Adrenal gland (tissue), 12 donors: ENCODE results near the gene CCAR1. TPM values are rescaled to one million over a fixed set of nuclear protein-coding genes. Genes with fewer than 3 reads are reported as not detected.
"Not testable (repeated sequence)": the region's sequence is repeated elsewhere in the genome, so short reads cannot be mapped to it uniquely, and the experiment has no call there.

Source experiments
- DNase-seq, 7 donors: peaks; one replicate each; pipeline ENCODE4 v3.0.0-alpha.2; 2019 to 2020
- H3K27ac ChIP-seq, 5 donors: fragments of 200-600 bp; sonication (generic) in 4 of 5; 1 replicate in 3 of 5; 2 replicates in 2 of 5; pipeline versions ENCODE4 v1.5.1 to v1.8.0; 2016 to 2020; ENCODE audit warnings: mild to moderate bottlenecking in 1 of 5
- H3K27me3 ChIP-seq: fragments of 200-600 bp; 2 replicates; pipeline ENCODE4 v1.8.0; 2021
- H3K36me3 ChIP-seq, 2 donors: fragments of 200-600 bp; replicated peaks in 1 of 2; 1 replicate in 1 of 2; 2 replicates in 1 of 2; pipeline versions ENCODE4 v1.5.1 to v1.8.0; 2018 to 2022
- H3K4me1 ChIP-seq, 2 donors: fragments of 200-600 bp; replicated peaks in 1 of 2; 1 replicate in 1 of 2; 2 replicates in 1 of 2; pipeline versions ENCODE4 v1.5.1 to v1.8.0; 2018 to 2021
- H3K4me3 ChIP-seq, 4 donors: fragments of 200-600 bp; sonication (generic) in 3 of 4; one replicate each; pipeline ENCODE4 v1.5.1; 2016 to 2018
- H3K9me3 ChIP-seq, 3 donors: fragments of 200-600 bp; sonication (generic) in 1 of 3; replicated peaks in 1 of 3; 1 replicate in 2 of 3; 2 replicates in 1 of 3; pipeline versions ENCODE4 v1.5.1 to v1.8.0; 2016 to 2021
- POLR2A ChIP-seq, 2 donors: fragments of 450-650 bp; IDR thresholded peaks; one replicate each; pipeline ENCODE4 v1.6.1; 2017; ENCODE audit warnings: antibody characterized with exemption in 2 of 2, mild to moderate bottlenecking in 2 of 2, moderate library complexity in 1 of 2
- WGBS, 4 donors: extraction: QIAGEN DNeasy Blood & Tissue Kit in 2 of 4; methylation state at CpG; one replicate each; pipeline versions ENCODE4 v1.1.5 to v1.1.7; 2013 to 2017; 5-methylcytosine and 5-hydroxymethylcytosine counted together
- intact Hi-C, 2 donors: fragments of 100-400 bp; cut with DNase I; formaldehyde crosslinking; loops; one replicate each; pipeline versions ENCODE4 v1.14.1 to v1.15.0; 2022 to 2023
- polyA plus RNA-seq, 3 donors: library from polyadenylated mRNA; stranded (reverse); fragments of 200-250 nt in 2 of 3; fragments of 350-450 nt in 1 of 3; fragmentation: Illumina TruSeq in 1 of 3; extraction: RNeasy Lipid Tissue Mini Kit (QIAGEN cat#74804) in 1 of 3; gene quantifications; one replicate each; pipeline ENCODE4 v1.2.3, GENCODE V29; 2013 to 2014
- total RNA-seq, 9 donors: library from RNA; depleted of rRNA in 4 of 9; stranded (reverse); fragments of >200 nt in 4 of 9; fragments of 120-200 nt in 1 of 9; fragmentation: NEBNext Ultra II Directional in 1 of 9; extraction: Animal tissue kit (Norgen Biotek cat#: 25700) in 1 of 9; gene quantifications; one replicate each; pipeline versions ENCODE4 v1.1.0 to v1.2.4, GENCODE V29; 2013 to 2023
- TF ChIP-seq, protein P1 (sequence below), 6 experiments: fragments of 450-650 bp in 4 of 6; fragments of 200-600 bp in 2 of 6; sonication (generic) in 1 of 6; IDR thresholded peaks; 1 replicate in 5 of 6; 2 replicates in 1 of 6; pipeline versions ENCODE4 v1.5.1 to v1.8.0; 2016 to 2021; ENCODE audit warnings: antibody characterized with exemption in 6 of 6, mild to moderate bottlenecking in 2 of 6, moderate library complexity in 1 of 6
- donor health status: healthy with polysubstance abuse.
- donor health status: Bipolar disorder and iron deficiency.
- donor health status: DM: yes; HTN: yes; CAD: no.
- donor health status: DM: no; HTN: no; CAD: no.
- donor health status: DM: no; HTN: no; CAD: no.
- donor health status: DM: yes; HTN: yes; CAD: no.

Gene CCAR1
- total and polyA plus RNA-seq, 12 donors = 26.0 to 102 (median 60.6) TPM

DNA sequence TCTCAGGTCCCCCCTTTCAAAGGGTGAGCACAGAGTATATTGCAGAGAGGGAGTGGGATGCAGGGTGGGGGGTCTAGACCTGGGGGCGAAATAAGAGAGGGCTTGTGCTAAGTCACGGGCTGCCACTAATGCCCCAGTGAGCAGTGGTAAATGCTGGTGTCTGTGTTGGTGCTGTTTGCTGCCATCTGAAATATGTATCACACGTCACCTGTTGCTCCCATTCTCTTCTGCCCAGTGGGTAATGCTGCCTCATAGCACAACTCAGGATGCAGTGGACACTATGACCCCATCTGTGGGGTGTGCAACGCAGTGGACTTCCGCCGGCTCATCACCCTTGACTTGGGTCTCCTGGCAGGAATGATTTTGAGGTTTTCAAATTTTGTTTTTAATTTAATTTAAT is 108.9 kb downstream of the CCAR1 start:
- H3K9me3 ChIP-seq = no peaks in the 10 kb centered on the region
- H3K36me3 ChIP-seq = no peaks in the 10 kb centered on the region
- no peaks in the 10 kb centered on the region for H3K27me3 ChIP-seq
- no peak overlapping the region for H3K4me3 ChIP-seq
- no peak overlapping the region for H3K27ac ChIP-seq
- TF ChIP-seq, protein P1, sequence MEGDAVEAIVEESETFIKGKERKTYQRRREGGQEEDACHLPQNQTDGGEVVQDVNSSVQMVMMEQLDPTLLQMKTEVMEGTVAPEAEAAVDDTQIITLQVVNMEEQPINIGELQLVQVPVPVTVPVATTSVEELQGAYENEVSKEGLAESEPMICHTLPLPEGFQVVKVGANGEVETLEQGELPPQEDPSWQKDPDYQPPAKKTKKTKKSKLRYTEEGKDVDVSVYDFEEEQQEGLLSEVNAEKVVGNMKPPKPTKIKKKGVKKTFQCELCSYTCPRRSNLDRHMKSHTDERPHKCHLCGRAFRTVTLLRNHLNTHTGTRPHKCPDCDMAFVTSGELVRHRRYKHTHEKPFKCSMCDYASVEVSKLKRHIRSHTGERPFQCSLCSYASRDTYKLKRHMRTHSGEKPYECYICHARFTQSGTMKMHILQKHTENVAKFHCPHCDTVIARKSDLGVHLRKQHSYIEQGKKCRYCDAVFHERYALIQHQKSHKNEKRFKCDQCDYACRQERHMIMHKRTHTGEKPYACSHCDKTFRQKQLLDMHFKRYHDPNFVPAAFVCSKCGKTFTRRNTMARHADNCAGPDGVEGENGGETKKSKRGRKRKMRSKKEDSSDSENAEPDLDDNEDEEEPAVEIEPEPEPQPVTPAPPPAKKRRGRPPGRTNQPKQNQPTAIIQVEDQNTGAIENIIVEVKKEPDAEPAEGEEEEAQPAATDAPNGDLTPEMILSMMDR (IDR thresholded peaks at IDR 0.05) = no peak
- TF ChIP-seq POLR2A (IDR thresholded peaks at IDR 0.05) = no peak
- H3K4me1 ChIP-seq = peaks cover 0 to 6% of the 10 kb centered on the region in 2 donors
- 90 to 94% (median 94%) methylated on average over 6 of the region's 6 CpGs for WGBS, 4 donors
- no peak for DNase-seq
- intact Hi-C loops = no loop called here

DNA sequence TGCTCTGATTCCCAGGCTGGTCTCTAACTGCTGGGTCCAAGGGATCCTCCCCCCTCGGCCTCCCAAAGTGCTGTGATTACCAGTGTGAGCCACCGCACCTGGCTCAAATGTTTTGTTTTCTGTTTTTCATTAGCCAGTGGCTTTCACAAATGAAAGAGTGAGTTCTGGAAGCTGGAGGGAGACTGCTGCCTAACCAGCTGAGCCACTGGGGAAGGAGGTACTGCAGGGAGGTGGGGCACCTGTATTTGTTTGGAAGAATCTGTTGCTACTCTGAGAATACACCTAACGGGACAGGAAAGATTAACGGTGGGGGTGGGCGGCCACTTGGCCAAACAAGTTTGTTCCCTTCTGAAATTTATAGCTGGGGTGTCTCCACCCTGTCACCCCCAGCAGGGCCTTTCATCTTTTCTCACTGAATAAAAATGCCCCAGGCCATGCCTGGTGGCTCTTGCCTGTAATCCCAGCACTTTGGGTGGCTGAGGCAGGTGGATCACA is 111.0 kb downstream of the CCAR1 start:
- TF ChIP-seq, protein P1 (IDR thresholded peaks at IDR 0.05) = no peak
- TF ChIP-seq POLR2A (IDR thresholded peaks at IDR 0.05) = no peak
- Histone ChIP-seq H3K27ac (no peak overlapping the region), H3K4me3 (no peak overlapping the region), H3K9me3 (no peaks in the 10 kb centered on the region), H3K4me1 (peaks cover 0 to 1% of the 10 kb centered on the region in 2 donors), H3K36me3 (no peaks in the 10 kb centered on the region), H3K27me3 (no peaks in the 10 kb centered on the region)
- WGBS, 4 donors = 81 to 91% (median 87%) methylated on average over 5 of the region's 5 CpGs
- intact Hi-C loops = no loop called here
- no peak for DNase-seq

DNA sequence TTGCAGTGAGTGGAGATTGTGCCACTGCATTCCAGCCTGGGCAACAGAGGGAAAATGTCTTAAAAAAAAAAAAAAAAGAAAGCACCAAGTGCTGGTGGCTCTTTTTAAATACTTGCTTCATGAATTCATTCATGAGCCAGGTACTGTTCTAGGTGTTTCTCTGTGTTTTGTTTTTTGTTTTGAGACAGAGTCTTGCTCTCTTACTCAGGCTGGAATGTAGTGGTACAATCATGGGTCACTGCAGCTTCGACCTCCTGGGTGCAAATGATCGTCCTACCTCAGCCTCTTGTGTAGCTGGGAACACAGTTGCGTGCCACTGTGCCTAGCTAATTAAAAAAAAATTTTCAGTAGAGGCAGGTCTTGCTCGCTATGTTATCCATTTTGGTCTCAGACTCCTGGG is 111.6 kb downstream of the CCAR1 start:
- Histone ChIP-seq H3K27me3 (no peaks in the 10 kb centered on the region), H3K27ac (no peak overlapping the region), H3K9me3 (no peaks in the 10 kb centered on the region), H3K4me1 (no peaks in the 10 kb centered on the region), H3K36me3 (no peaks in the 10 kb centered on the region), H3K4me3 (no peak overlapping the region)
- TF ChIP-seq POLR2A (IDR thresholded peaks at IDR 0.05) = no peak
- TF ChIP-seq, protein P1 (IDR thresholded peaks at IDR 0.05) = no peak
- intact Hi-C loops = no loop called here
- WGBS, 4 donors = 92 to 96% (median 95%) methylated on average over 4 of the region's 4 CpGs
- DNase-seq = no peak

DNA sequence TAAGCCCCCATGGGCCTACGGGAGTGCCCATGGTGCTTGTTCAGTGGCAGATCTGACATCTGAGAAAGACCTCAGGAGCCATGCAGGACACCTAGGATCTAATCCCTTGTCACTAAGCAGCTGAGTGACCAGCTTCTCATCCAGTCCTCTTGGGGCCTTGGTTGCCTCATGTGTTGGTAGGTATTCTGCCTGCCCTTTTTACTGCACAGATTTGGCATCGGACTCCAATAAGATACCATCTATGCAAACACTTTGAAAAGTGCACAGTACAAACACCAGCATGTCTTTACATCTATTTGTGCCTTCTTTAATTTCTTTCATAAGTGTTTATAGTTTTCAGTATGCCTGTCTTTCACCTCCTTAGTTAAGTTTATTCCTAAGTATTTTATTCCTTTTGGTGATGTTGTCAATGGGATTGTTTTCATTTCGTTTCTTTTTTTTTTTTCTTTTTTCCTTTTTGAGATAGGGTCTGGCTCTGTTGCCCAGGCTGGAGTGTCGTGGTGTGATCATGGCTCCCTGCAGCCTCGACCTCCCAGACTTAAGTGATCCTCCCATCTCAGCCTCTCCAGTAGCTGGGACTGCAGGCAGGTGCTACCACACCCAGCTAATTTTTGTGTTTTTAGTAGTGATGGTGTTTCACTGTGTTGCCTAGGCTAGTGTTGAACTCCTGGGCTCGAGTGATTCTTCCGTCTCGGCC is 116.7 kb downstream of the CCAR1 start:
- WGBS, 4 donors = 90 to 91% (median 91%) methylated on average over 7 to 8 of the region's 8 CpGs
- H3K36me3 ChIP-seq = no peaks in the 10 kb centered on the region
- intact Hi-C loops = no loop called here
- H3K27me3 ChIP-seq = no peaks in the 10 kb centered on the region
- no peak for DNase-seq
- no peak overlapping the region for H3K27ac ChIP-seq
- no peaks in the 10 kb centered on the region for H3K9me3 ChIP-seq
- TF ChIP-seq POLR2A (IDR thresholded peaks at IDR 0.05) = no peak
- TF ChIP-seq, protein P1 (IDR thresholded peaks at IDR 0.05) = no peak
- H3K4me3 ChIP-seq = no peak overlapping the region
- no peaks in the 10 kb centered on the region for H3K4me1 ChIP-seq

DNA sequence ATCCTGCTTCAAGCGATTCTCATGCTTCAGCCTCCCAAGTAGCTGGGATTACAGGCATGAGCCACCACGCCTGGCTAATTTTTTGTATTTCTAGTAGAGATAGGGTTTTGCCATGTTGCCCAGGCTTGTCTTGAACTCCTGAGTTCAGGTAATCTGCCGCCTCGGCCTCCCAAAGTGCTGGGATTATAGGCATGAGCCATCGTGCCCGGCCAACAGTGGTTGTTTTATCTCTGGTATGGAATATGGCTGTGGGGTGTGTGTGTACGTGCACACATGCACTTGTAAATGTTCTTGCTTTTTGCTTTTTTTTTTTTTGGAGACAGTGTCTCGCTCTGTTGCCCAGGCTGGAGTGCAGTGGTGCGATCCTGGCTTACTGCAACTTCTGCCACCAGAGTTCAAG is 119.6 kb downstream of the CCAR1 start:
- DNase-seq, H3K4me3 ChIP-seq, H3K36me3 ChIP-seq, H3K4me1 ChIP-seq, H3K27me3 ChIP-seq, H3K9me3 ChIP-seq, H3K27ac ChIP-seq, intact Hi-C loops: not testable (repeated sequence)
- WGBS, 4 donors = 92 to 99% (median 96%) methylated on average over 9 of the region's 9 CpGs
